Measurements from ENCODE around the gene THSD8. TPM values are rescaled to one million over a fixed set of nuclear protein-coding genes. Genes with fewer than 3 reads are reported as not detected.

THSD8 gene
- total RNA-seq, 1 donor from 2014 or later = not detected

- H3K4me3 ChIP-seq (ENCODE audit: low read depth, low read length) = no peak overlapping the region
- DNase-seq (ENCODE audit: low read depth) = no peak
- TF ChIP-seq CTCF (conservative IDR thresholded peaks at IDR 0.05; ENCODE audit: low read depth, low read length) = no peak
Measured at GRCh38 chr19:12764698-12765097, 37.2 kb upstream of the THSD8 start.

- peak overlapping the region; percentile 61 for H3K4me3 ChIP-seq (ENCODE audit: low read depth, low read length)
- no peak for DNase-seq (ENCODE audit: low read depth)
- TF ChIP-seq CTCF (conservative IDR thresholded peaks at IDR 0.05; ENCODE audit: low read depth, low read length) = peak; percentile 68
Measured at GRCh38 chr19:12766051-12766521, 35.8 kb upstream of the THSD8 start.

- DNase-seq (ENCODE audit: low read depth) = no peak
- no peak for TF ChIP-seq CTCF (conservative IDR thresholded peaks at IDR 0.05; ENCODE audit: low read depth, low read length)
Measured at GRCh38 chr19:12767150-12767549, 34.7 kb upstream of the THSD8 start.

GRCh38 chr19:12767666-12768065 lies 34.2 kb upstream of the THSD8 start:
- TF ChIP-seq CTCF (conservative IDR thresholded peaks at IDR 0.05; ENCODE audit: low read depth, low read length) = no peak
- DNase-seq (ENCODE audit: low read depth) = no peak
- H3K4me3 ChIP-seq (ENCODE audit: low read depth, low read length) = no peak overlapping the region

More at GRCh38 chr19:12767150-12767549, 34.7 kb upstream of the THSD8 start:
- no peak overlapping the region for H3K4me3 ChIP-seq (ENCODE audit: low read depth, low read length)

GRCh38 chr19:12769689-12770088 lies 32.2 kb upstream of the THSD8 start:
- H3K4me3 ChIP-seq (ENCODE audit: low read depth, low read length) = no peak overlapping the region
- DNase-seq (ENCODE audit: low read depth) = no peak
- no peak for TF ChIP-seq CTCF (conservative IDR thresholded peaks at IDR 0.05; ENCODE audit: low read depth, low read length)

GRCh38 chr19:12770922-12771321 lies 30.9 kb upstream of the THSD8 start:
- DNase-seq (ENCODE audit: low read depth) = no peak
- TF ChIP-seq CTCF (conservative IDR thresholded peaks at IDR 0.05; ENCODE audit: low read depth, low read length) = no peak
- H3K4me3 ChIP-seq (ENCODE audit: low read depth, low read length) = no peak overlapping the region

GRCh38 chr19:12772323-12772722 lies 29.5 kb upstream of the THSD8 start:
- TF ChIP-seq CTCF (conservative IDR thresholded peaks at IDR 0.05; ENCODE audit: low read depth, low read length) = no peak
- H3K4me3 ChIP-seq (ENCODE audit: low read depth, low read length) = no peak overlapping the region
- no peak for DNase-seq (ENCODE audit: low read depth)

Measured in epithelial cell of proximal tubule (primary cell).